Measurements from ENCODE around the gene RNF115.
"Not testable (repeated sequence)": the region's sequence is repeated elsewhere in the genome, so short reads cannot be mapped to it uniquely, and the experiment has no call there.

DNA sequence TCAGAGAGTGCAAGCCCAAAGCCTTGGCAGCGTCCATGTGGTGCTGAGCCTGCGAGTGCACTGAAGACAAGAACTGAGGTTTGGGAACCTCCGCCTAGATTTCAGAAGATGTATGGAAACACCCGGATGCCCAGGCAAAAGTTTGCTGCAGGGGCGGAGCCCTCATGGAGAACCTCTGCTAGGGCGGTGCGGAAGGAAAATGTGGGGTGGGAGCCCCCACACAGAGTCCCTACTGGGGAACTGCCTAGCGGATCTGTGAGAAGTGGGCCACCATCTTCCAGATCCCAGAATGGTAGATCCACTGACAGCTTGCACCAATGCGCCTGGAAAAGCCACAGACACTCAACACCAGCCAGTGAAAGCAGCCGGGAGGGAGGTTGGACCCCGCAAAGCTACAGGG is 62.4 kb downstream of the RNF115 start:
- not testable (repeated sequence) for TF ChIP-seq ELF1 (IDR thresholded peaks at IDR 0.05); POLR2AphosphoS5 (IDR thresholded peaks at IDR 0.05; ENCODE audit: low read depth, low read length); TAF1 (IDR thresholded peaks at IDR 0.05; ENCODE audit: borderline replicate concordance, low read depth, low read length)
- TF ChIP-seq, protein P1, sequence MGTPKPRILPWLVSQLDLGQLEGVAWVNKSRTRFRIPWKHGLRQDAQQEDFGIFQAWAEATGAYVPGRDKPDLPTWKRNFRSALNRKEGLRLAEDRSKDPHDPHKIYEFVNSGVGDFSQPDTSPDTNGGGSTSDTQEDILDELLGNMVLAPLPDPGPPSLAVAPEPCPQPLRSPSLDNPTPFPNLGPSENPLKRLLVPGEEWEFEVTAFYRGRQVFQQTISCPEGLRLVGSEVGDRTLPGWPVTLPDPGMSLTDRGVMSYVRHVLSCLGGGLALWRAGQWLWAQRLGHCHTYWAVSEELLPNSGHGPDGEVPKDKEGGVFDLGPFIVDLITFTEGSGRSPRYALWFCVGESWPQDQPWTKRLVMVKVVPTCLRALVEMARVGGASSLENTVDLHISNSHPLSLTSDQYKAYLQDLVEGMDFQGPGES (IDR thresholded peaks at IDR 0.05; ENCODE audit: low read depth, low read length): not testable (repeated sequence)
- TF ChIP-seq, protein P2, sequence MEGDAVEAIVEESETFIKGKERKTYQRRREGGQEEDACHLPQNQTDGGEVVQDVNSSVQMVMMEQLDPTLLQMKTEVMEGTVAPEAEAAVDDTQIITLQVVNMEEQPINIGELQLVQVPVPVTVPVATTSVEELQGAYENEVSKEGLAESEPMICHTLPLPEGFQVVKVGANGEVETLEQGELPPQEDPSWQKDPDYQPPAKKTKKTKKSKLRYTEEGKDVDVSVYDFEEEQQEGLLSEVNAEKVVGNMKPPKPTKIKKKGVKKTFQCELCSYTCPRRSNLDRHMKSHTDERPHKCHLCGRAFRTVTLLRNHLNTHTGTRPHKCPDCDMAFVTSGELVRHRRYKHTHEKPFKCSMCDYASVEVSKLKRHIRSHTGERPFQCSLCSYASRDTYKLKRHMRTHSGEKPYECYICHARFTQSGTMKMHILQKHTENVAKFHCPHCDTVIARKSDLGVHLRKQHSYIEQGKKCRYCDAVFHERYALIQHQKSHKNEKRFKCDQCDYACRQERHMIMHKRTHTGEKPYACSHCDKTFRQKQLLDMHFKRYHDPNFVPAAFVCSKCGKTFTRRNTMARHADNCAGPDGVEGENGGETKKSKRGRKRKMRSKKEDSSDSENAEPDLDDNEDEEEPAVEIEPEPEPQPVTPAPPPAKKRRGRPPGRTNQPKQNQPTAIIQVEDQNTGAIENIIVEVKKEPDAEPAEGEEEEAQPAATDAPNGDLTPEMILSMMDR (IDR thresholded peaks at IDR 0.05): not testable (repeated sequence)
- TF ChIP-seq, protein P3, sequence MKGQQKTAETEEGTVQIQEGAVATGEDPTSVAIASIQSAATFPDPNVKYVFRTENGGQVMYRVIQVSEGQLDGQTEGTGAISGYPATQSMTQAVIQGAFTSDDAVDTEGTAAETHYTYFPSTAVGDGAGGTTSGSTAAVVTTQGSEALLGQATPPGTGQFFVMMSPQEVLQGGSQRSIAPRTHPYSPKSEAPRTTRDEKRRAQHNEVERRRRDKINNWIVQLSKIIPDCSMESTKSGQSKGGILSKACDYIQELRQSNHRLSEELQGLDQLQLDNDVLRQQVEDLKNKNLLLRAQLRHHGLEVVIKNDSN (IDR thresholded peaks at IDR 0.05; ENCODE audit: borderline replicate concordance, low read depth): not testable (repeated sequence)
- TF ChIP-seq, protein P4, sequence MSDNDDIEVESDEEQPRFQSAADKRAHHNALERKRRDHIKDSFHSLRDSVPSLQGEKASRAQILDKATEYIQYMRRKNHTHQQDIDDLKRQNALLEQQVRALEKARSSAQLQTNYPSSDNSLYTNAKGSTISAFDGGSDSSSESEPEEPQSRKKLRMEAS (IDR thresholded peaks at IDR 0.05; ENCODE audit: low read depth): not testable (repeated sequence)
